Erythroblast (primary cell): ENCODE measurements around the gene APOBR.

Source experiments
- GATA1 ChIP-seq: IDR thresholded peaks from 2 replicates; pipeline ENCODE4 v1.6.1; 2011; ENCODE audit warnings: low read depth, mild to moderate bottlenecking, control low read depth, low read length, moderate library complexity
- POLR2A ChIP-seq: IDR thresholded peaks from 2 replicates; pipeline ENCODE4 v1.6.1; 2011; ENCODE audit warnings: mild to moderate bottlenecking, low read length

DNA sequence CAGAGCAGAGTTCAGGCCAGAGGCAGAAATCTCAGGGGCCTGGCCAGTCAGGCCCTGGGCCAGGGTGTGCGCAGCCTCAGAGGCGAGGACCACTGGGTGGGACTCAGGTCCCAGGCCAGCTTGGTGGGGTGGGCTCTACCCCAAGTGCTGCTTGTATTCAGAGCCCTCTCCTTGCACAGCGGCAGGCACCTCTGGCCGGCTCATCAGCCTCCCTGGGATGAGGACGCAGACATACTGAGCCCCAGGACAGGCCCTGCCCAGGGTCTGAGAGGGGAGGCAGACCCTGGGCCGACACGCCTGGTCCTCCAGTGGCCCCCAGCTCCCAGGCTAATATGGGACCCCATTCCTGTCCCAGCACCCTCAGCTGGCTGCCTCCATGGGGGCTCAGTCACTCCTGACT, 19.8 kb downstream of the APOBR start:
- TF ChIP-seq POLR2A (no peak), GATA1 (no peak)
